Ovary (tissue), 9 donors: ENCODE data around the gene OSER1. TPM values are rescaled to one million over a fixed set of nuclear protein-coding genes. Genes with fewer than 3 reads are reported as not detected.

ENCODE experiments used
- DNase-seq, 5 donors: peaks; one replicate each; pipeline ENCODE4 v3.0.0-alpha.2; 2019 to 2020
- H3K27ac ChIP-seq, 2 donors: fragments of 200-600 bp; one replicate each; pipeline versions ENCODE4 v1.5.1 to v1.8.0; 2019 to 2022
- H3K27me3 ChIP-seq: fragments of 200-600 bp; one replicate; pipeline ENCODE4 v1.8.0; 2022
- H3K36me3 ChIP-seq: fragments of 200-600 bp; sonication (generic); one replicate; pipeline ENCODE4 v1.5.1; 2019
- H3K4me1 ChIP-seq: one replicate; pipeline ENCODE4 v1.8.1; 2013; ENCODE audit warnings: mild to moderate bottlenecking, moderate library complexity; ENCODE audit not compliant: insufficient read depth
- H3K4me3 ChIP-seq: fragments of 200-600 bp; sonication (generic); one replicate; pipeline ENCODE4 v1.5.1; 2017
- H3K9me3 ChIP-seq, 2 donors: fragments of 200-600 bp in 1 of 2; sonication (generic) in 1 of 2; one replicate each; pipeline versions ENCODE4 v1.5.1 to v1.8.1; 2013 to 2019; ENCODE audit warnings: mild to moderate bottlenecking in 1 of 2, moderate library complexity in 1 of 2
- EP300 ChIP-seq: sonication (generic); formaldehyde crosslinking; IDR thresholded peaks from one replicate; pipeline ENCODE4 v1.6.1; 2017; ENCODE audit warnings: antibody characterized with exemption
- POLR2A ChIP-seq: fragments of 450-650 bp; IDR thresholded peaks from one replicate; pipeline ENCODE4 v1.6.1; 2017; ENCODE audit warnings: antibody characterized with exemption, mild to moderate bottlenecking, moderate library complexity
- WGBS, 3 donors: extraction: QIAGEN DNeasy Blood & Tissue Kit in 1 of 3; methylation state at CpG; one replicate each; pipeline versions ENCODE4 v1.1.5 to v1.1.7; 2013 to 2017; 5-methylcytosine and 5-hydroxymethylcytosine counted together
- intact Hi-C, 4 donors: fragments of 100-400 bp; cut with DNase I; formaldehyde crosslinking; loops; one replicate each; pipeline versions ENCODE4 v1.11.0 to v1.15.1; 2022 to 2023
- polyA plus RNA-seq, 2 donors: library from polyadenylated mRNA; stranded (reverse); fragments of 200-250 nt in 1 of 2; fragments of 350-450 nt in 1 of 2; fragmentation: Illumina TruSeq in 1 of 2; extraction: RNeasy Lipid Tissue Mini Kit (QIAGEN cat#74804) in 1 of 2; gene quantifications; one replicate each; pipeline ENCODE4 v1.2.3, GENCODE V29; 2013 to 2014
- total RNA-seq, 7 donors: library from RNA; depleted of rRNA in 2 of 7; stranded (reverse); fragments of >200 nt in 2 of 7; fragmentation: NEBNext Ultra II Directional in 3 of 7; extraction: Animal tissue kit (Norgen Biotek cat#: 25700) in 3 of 7; gene quantifications; one replicate each; pipeline versions ENCODE4 v1.1.0 to v1.2.4, GENCODE V29; 2016 to 2023
- TF ChIP-seq, protein P1 (sequence below), 3 donors: fragments of 450-650 bp in 2 of 3; fragments of 200-600 bp in 1 of 3; IDR thresholded peaks; one replicate each; pipeline versions ENCODE4 v1.5.1 to v1.8.0; 2016 to 2022; ENCODE audit warnings: antibody characterized with exemption in 3 of 3, mild to moderate bottlenecking in 1 of 3
- donor health status: DM: no; HTN: no; CAD: no; lungs with moderate emphysema.
- donor health status: DM: no; HTN: no; CAD: no.
- donor health status: Bipolar disorder and iron deficiency.
- donor health status: DM: yes; HTN: yes; CAD: no.
- donor health status: DM: no; HTN: no; CAD: no.
- donor health status: DM: yes; HTN: yes; CAD: no.

The OSER1 gene
- total and polyA plus RNA-seq, 9 donors, result 27.7 to 55.3 (median 39.5) TPM

DNA sequence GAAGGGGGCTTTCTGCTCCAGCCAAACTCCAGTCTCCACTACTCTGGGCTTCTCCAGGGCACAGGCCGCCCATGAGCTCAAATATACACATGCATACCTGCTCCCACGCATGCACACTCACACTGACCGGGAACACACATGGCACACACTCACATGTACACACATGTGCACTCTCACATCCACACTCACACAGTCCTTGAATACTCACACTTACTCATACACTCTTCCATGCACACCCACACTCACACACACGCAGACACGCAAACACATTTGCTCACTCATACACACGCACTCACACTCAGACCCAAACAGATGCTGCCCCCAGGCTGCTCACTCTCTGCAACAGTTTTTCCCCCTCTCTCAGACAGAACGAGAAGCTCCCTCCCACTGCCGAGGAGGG, 43.5 kb upstream of the OSER1 start:
- no peaks in the 10 kb centered on the region for H3K36me3 ChIP-seq
- WGBS, 3 donors, result 82 to 86% (median 85%) methylated on average over 8 of the region's 8 CpGs
- H3K27me3 ChIP-seq, result no peaks in the 10 kb centered on the region
- no peak for DNase-seq
- TF ChIP-seq POLR2A, result no peak
- TF ChIP-seq, protein P1, sequence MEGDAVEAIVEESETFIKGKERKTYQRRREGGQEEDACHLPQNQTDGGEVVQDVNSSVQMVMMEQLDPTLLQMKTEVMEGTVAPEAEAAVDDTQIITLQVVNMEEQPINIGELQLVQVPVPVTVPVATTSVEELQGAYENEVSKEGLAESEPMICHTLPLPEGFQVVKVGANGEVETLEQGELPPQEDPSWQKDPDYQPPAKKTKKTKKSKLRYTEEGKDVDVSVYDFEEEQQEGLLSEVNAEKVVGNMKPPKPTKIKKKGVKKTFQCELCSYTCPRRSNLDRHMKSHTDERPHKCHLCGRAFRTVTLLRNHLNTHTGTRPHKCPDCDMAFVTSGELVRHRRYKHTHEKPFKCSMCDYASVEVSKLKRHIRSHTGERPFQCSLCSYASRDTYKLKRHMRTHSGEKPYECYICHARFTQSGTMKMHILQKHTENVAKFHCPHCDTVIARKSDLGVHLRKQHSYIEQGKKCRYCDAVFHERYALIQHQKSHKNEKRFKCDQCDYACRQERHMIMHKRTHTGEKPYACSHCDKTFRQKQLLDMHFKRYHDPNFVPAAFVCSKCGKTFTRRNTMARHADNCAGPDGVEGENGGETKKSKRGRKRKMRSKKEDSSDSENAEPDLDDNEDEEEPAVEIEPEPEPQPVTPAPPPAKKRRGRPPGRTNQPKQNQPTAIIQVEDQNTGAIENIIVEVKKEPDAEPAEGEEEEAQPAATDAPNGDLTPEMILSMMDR (IDR thresholded peaks at IDR 0.05), result no peak
- TF ChIP-seq EP300, result no peak
- no peak overlapping the region for H3K27ac ChIP-seq
- intact Hi-C loops, result no loop called here
- H3K4me1 ChIP-seq, result no peaks in the 10 kb centered on the region
- H3K4me3 ChIP-seq, result no peak overlapping the region
- H3K9me3 ChIP-seq, result no peaks in the 10 kb centered on the region

DNA sequence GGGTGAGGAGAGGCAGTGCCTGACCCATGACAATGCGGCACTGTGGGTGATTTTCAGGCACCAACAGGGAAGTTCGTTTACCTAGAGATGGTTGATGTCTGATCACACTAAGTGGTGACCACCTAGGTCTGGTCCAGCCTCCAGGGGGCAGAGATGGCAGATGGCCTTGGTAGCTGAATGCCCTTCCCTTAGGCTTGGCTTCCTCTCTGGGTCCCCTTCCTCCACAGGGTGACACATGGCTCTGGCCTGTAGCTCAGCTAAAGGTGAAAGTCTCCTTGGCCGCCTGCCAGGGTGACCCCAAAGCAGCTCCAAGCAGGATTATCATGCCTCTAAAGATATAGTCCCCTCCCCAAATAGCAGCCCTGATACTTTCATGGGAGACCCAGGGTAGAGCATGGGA, 43.0 kb upstream of the OSER1 start:
- Histone ChIP-seq H3K4me3 (no peak overlapping the region), H3K36me3 (no peaks in the 10 kb centered on the region), H3K9me3 (no peaks in the 10 kb centered on the region), H3K4me1 (no peaks in the 10 kb centered on the region), H3K27me3 (no peaks in the 10 kb centered on the region), H3K27ac (no peak overlapping the region)
- DNase-seq, result no peak
- TF ChIP-seq, protein P1 (IDR thresholded peaks at IDR 0.05), result no peak
- TF ChIP-seq POLR2A (no peak), EP300 (no peak)
- 65 to 84% (median 70%) methylated on average over 3 of the region's 3 CpGs for WGBS, 3 donors
- intact Hi-C loops, result no loop called here

DNA sequence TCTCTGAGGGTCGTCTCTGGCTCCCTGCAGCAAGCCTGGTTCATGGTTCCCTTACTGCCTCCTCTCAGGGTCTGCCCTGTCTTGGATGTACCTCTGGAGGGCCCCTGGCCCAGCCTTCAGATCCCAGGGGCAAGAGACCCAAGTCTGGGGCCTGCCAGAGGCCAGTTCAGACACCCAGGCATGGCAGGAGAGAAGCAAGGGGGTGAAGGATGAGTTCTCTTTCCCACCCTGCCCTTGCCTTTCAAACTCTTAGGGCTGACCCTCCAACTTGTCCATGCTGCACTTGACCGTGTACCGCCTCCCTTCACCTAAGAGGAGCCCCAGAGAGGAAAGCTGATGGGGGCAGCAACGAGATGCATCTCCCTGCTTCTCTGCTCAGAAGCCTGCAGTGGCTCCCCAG, 40.7 kb upstream of the OSER1 start:
- no peak overlapping the region for H3K27ac ChIP-seq
- H3K27me3 ChIP-seq, result no peaks in the 10 kb centered on the region
- TF ChIP-seq, protein P1 (IDR thresholded peaks at IDR 0.05), result no peak
- TF ChIP-seq EP300, result no peak
- no peak for TF ChIP-seq POLR2A
- H3K4me3 ChIP-seq, result no peak overlapping the region
- intact Hi-C loops, result no loop called here
- DNase-seq, result no peak
- WGBS, 3 donors, result 65 to 72% (median 67%) methylated on average over 4 of the region's 4 CpGs
- no peaks in the 10 kb centered on the region for H3K36me3 ChIP-seq
- peaks cover 9% of the 10 kb centered on the region for H3K4me1 ChIP-seq
- H3K9me3 ChIP-seq, result no peaks in the 10 kb centered on the region

DNA sequence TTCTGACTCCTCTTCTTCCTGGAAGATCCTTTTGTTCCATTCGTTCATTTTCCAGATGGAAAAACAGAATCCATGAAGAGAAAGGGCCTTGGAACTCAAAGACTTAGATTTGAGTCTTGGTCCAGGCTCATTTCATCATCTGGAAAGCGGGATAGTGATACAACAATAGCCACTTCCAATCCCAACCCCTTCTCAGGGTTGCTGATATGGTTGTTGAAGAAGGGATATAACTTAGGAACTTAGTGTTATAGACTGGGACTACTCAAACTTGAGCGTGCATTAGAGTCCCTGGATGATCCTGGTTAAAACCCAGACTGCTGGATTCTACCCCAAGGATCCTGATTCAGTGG, 37.8 kb upstream of the OSER1 start:
- no peaks in the 10 kb centered on the region for H3K27me3 ChIP-seq
- H3K4me3 ChIP-seq, result no peak overlapping the region
- 52 to 57% (median 55%) methylated on average over 3 of the region's 3 CpGs for WGBS, 3 donors
- H3K4me1 ChIP-seq, result peaks cover 9% of the 10 kb centered on the region
- no peak for DNase-seq
- intact Hi-C loops, result no loop called here
- no peak overlapping the region for H3K27ac ChIP-seq
- no peaks in the 10 kb centered on the region for H3K9me3 ChIP-seq
- no peaks in the 10 kb centered on the region for H3K36me3 ChIP-seq
- TF ChIP-seq EP300 (no peak), POLR2A (no peak)
- TF ChIP-seq, protein P1 (IDR thresholded peaks at IDR 0.05), result no peak
